K562 (cell line): Measurements from ENCODE around the gene MGST2. TPM values are rescaled to one million over a fixed set of nuclear protein-coding genes. Genes with fewer than 3 reads are reported as not detected.

Experiments used
- ATF1 ChIP-seq, 2 experiments: fragments of 450-650 bp in 1 of 2; IDR thresholded peaks; 2 replicates each; pipeline ENCODE4 v1.6.1; 2016; ENCODE audit warnings: missing compliant biosample characterization in 1 of 2, missing genetic modification characterization in 1 of 2
- BHLHE40 ChIP-seq: IDR thresholded peaks from 2 replicates; pipeline ENCODE4 v1.6.1; 2011; ENCODE audit warnings: low read length, improper control_type of control experiment
- CBX8 ChIP-seq: fragments of 200-600 bp; sonication (generic); IDR thresholded peaks from 2 replicates; pipeline ENCODE4 v1.6.1; 2012; ENCODE audit warnings: borderline replicate concordance, mixed run types, low read depth, mild to moderate bottlenecking, moderate library complexity, mixed read lengths, low read length, control low read depth, inconsistent platforms; ENCODE audit not compliant: poor library complexity, severe bottlenecking; ENCODE audit errors: extremely low read depth
- ELF1 ChIP-seq: fragments of 200-800 bp; sonication (Bioruptor generic); IDR thresholded peaks from 2 replicates; pipeline ENCODE4 v1.6.1; 2016; ENCODE audit warnings: missing genetic modification characterization, missing compliant biosample characterization
- FOXK2 ChIP-seq, 2 experiments: fragments of 450-650 bp; IDR thresholded peaks in 1 of 2; conservative IDR thresholded peaks in 1 of 2; 2 replicates each; pipeline ENCODE4 v1.6.1; 2016; ENCODE audit warnings: low read depth in 2 of 2, mild to moderate bottlenecking in 1 of 2
- HDAC1 ChIP-seq, 2 experiments: fragments of 450-650 bp; IDR thresholded peaks; 2 replicates each; pipeline ENCODE4 v1.6.1; 2016 to 2017; ENCODE audit warnings: inconsistent platforms in 1 of 2, mild to moderate bottlenecking in 1 of 2, moderate library complexity in 1 of 2
- NFRKB ChIP-seq: fragments of 450-650 bp; IDR thresholded peaks from 2 replicates; pipeline ENCODE4 v1.6.1; 2016; ENCODE audit warnings: low read depth
- TAL1 ChIP-seq: fragments of 450-650 bp; IDR thresholded peaks from 2 replicates; pipeline ENCODE4 v1.6.1; 2016; ENCODE audit warnings: mild to moderate bottlenecking
- ZNF217 ChIP-seq: sonication (generic); formaldehyde crosslinking; IDR thresholded peaks from 2 replicates; pipeline ENCODE4 v1.8.0; 2022; ENCODE audit warnings: mild to moderate bottlenecking, missing genetic modification reagents
- polyA plus RNA-seq, 8 experiments: library from polyadenylated mRNA; depleted of rRNA in 4 of 8; stranded (reverse) in 5 of 8; unstranded in 3 of 8; fragments of >200 nt; fragmentation: Nextera tagmentation in 2 of 8; fragmentation: Illumina TruSeq in 1 of 8; extraction: Ambion mirVana in 2 of 8; extraction: Trizol in 1 of 8; gene quantifications; 2 replicates each; pipeline versions ENCODE4 v1.2.1 to v1.2.3, GENCODE V29; 2011 to 2014; ENCODE audit warnings: inconsistent platforms in 1 of 8, missing spikeins in 1 of 8
- total RNA-seq, 7 experiments: library from RNA; depleted of rRNA in 6 of 7; stranded (reverse); fragments of >200 nt in 6 of 7; fragmentation: Illumina TruSeq in 2 of 7; extraction: Trizol in 2 of 7; gene quantifications; 2 replicates each; pipeline versions ENCODE4 v1.2.1 to v1.2.3, GENCODE V29; 2011 to 2021; ENCODE audit warnings: low replicate concordance in 1 of 7
- TF ChIP-seq, protein P1 (sequence below): fragments of 250-450 bp; sonication (Bioruptor Pico); IDR thresholded peaks from 2 replicates; pipeline ENCODE4 v1.6.1; 2021; ENCODE audit warnings: mild to moderate bottlenecking
- TF ChIP-seq, protein P2 (sequence below): fragments of 200-400 bp; formaldehyde crosslinking; IDR thresholded peaks from 2 replicates; pipeline ENCODE4 v1.6.1; 2017; ENCODE audit warnings: mild to moderate bottlenecking, low read depth, low read length, moderate library complexity
- TF ChIP-seq, protein P3 (sequence below): fragments of 200-800 bp; sonication (Bioruptor generic); IDR thresholded peaks from 2 replicates; pipeline ENCODE4 v1.6.1; 2017; ENCODE audit warnings: missing genetic modification characterization, missing compliant biosample characterization
- TF ChIP-seq, protein P4 (sequence below): sonication (generic); formaldehyde crosslinking; IDR thresholded peaks from 2 replicates; pipeline ENCODE4 v1.8.0; 2022; ENCODE audit warnings: mild to moderate bottlenecking, low read depth, missing genetic modification reagents
- TF ChIP-seq, protein P5 (sequence below), 2 experiments: IDR thresholded peaks in 1 of 2; conservative IDR thresholded peaks in 1 of 2; 2 replicates each; pipeline ENCODE4 v1.6.1; 2016; ENCODE audit warnings: low read depth in 2 of 2, mild to moderate bottlenecking in 1 of 2, missing compliant biosample characterization in 1 of 2, missing genetic modification characterization in 1 of 2, moderate library complexity in 1 of 2

MGST2 gene
- total and polyA plus RNA-seq, 9 of the 15 experiments (the other 6 are each of a cell fraction or from before 2014, with no cell fraction given), result 38.7 to 115 (median 84.6) TPM

DNA sequence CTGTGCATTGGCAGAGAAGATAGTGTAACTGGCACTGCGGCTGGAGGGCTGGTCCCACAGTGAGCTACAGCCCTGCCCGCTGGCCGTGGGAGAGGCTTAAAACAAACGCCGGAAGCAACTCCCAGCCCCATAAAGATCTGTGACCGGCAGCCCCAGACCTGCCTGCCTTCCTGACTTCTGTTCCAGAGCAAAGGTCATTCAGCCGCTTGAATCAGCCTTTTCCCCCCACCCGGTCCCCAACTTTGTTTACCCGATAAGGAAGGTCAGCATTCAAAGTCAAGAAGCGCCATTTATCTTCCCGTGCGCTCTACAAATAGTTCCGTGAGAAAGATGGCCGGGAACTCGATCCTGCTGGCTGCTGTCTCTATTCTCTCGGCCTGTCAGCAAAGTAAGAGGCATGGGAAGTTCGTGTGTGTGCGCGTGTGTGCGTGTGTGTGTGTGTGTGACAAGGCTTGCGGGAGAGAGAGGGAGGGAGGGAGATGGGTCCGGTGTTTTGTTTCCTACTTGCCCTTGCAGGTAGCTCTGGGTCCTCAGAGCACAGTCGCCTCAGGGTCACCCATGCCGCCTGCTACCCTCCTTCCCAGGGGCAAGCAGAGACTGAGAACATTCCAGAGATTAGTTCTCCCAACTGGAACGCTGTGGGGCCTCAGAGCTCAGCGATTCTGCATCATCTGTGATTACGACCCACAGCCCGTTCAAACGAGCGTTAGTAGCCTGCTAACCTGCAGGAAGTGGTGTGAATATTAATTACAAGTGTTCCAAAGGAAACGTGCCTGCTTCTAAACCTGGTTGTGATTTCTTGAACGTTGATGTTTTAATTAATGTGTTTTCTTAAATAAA, at the start of gene MGST2 (continued):
- peak; percentile 95 for TF ChIP-seq NFRKB
- TF ChIP-seq ZNF217, result no peak
- TF ChIP-seq CBX8, result no peak
- TF ChIP-seq, protein P1, sequence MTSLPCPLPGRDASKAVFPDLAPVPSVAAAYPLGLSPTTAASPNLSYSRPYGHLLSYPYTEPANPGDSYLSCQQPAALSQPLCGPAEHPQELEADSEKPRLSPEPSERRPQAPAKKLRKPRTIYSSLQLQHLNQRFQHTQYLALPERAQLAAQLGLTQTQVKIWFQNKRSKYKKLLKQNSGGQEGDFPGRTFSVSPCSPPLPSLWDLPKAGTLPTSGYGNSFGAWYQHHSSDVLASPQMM (CRISPR knock-in tag), result no peak
- no peak for TF ChIP-seq ATF1 (CRISPR knock-in tag; IDR thresholded peaks at IDR 0.05)
- peak; percentile 55; the same call in 1 of the 2 replicates for TF ChIP-seq ATF1 (tag; IDR thresholded peaks at IDR 0.05)
- TF ChIP-seq TAL1, result peak; percentile 33; the same call in 1 of the 2 replicates
- TF ChIP-seq, protein P2, sequence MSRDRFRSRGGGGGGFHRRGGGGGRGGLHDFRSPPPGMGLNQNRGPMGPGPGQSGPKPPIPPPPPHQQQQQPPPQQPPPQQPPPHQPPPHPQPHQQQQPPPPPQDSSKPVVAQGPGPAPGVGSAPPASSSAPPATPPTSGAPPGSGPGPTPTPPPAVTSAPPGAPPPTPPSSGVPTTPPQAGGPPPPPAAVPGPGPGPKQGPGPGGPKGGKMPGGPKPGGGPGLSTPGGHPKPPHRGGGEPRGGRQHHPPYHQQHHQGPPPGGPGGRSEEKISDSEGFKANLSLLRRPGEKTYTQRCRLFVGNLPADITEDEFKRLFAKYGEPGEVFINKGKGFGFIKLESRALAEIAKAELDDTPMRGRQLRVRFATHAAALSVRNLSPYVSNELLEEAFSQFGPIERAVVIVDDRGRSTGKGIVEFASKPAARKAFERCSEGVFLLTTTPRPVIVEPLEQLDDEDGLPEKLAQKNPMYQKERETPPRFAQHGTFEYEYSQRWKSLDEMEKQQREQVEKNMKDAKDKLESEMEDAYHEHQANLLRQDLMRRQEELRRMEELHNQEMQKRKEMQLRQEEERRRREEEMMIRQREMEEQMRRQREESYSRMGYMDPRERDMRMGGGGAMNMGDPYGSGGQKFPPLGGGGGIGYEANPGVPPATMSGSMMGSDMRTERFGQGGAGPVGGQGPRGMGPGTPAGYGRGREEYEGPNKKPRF, result no peak
- TF ChIP-seq, protein P3, sequence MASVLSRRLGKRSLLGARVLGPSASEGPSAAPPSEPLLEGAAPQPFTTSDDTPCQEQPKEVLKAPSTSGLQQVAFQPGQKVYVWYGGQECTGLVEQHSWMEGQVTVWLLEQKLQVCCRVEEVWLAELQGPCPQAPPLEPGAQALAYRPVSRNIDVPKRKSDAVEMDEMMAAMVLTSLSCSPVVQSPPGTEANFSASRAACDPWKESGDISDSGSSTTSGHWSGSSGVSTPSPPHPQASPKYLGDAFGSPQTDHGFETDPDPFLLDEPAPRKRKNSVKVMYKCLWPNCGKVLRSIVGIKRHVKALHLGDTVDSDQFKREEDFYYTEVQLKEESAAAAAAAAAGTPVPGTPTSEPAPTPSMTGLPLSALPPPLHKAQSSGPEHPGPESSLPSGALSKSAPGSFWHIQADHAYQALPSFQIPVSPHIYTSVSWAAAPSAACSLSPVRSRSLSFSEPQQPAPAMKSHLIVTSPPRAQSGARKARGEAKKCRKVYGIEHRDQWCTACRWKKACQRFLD (CRISPR knock-in tag), result no peak; the same call in 1 of the 2 replicates
- TF ChIP-seq, protein P4, sequence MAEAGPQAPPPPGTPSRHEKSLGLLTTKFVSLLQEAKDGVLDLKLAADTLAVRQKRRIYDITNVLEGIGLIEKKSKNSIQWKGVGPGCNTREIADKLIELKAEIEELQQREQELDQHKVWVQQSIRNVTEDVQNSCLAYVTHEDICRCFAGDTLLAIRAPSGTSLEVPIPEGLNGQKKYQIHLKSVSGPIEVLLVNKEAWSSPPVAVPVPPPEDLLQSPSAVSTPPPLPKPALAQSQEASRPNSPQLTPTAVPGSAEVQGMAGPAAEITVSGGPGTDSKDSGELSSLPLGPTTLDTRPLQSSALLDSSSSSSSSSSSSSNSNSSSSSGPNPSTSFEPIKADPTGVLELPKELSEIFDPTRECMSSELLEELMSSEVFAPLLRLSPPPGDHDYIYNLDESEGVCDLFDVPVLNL, result no peak
- TF ChIP-seq FOXK2 (conservative IDR thresholded peaks at IDR 0.05 in 1 of 2, IDR thresholded peaks at IDR 0.05 in 1 of 2; ENCODE audit: low read depth in 2 of 2), result peak; percentile 47 to 51; a peak in 3 of 4 replicates
- TF ChIP-seq HDAC1 (IDR thresholded peaks at IDR 0.05), result peak in 1 of 2 experiments; percentile 86; a peak in 2 of 4 replicates
- TF ChIP-seq, protein P5, sequence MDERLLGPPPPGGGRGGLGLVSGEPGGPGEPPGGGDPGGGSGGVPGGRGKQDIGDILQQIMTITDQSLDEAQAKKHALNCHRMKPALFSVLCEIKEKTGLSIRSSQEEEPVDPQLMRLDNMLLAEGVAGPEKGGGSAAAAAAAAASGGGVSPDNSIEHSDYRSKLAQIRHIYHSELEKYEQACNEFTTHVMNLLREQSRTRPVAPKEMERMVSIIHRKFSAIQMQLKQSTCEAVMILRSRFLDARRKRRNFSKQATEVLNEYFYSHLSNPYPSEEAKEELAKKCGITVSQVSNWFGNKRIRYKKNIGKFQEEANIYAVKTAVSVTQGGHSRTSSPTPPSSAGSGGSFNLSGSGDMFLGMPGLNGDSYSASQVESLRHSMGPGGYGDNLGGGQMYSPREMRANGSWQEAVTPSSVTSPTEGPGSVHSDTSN (CRISPR knock-in tag; IDR thresholded peaks at IDR 0.05; ENCODE audit: low read depth), result no peak
- TF ChIP-seq, protein P5 (tag; conservative IDR thresholded peaks at IDR 0.05; ENCODE audit: low read depth), result peak; percentile 68
- peak; percentile 43; the same call in 1 of the 2 replicates for TF ChIP-seq BHLHE40
- 0 out of 2 replicates have a peak, but pooled peaks have one; percentile 45 for TF ChIP-seq ELF1 (tag)
